Cardiac muscle cell (in vitro differentiated cells and primary cell): ENCODE results near the gene SCARB1. TPM values are rescaled to one million over a fixed set of nuclear protein-coding genes. Genes with fewer than 3 reads are reported as not detected.

ENCODE experiments used
- DNase-seq, 2 donors: peaks; one replicate each; pipeline versions ENCODE4 v3.0.0 to v3.0.0-alpha.2; 2010 to 2017; ENCODE audit warnings: low read depth in 1 of 2, low spot score in 1 of 2
- H3K27ac ChIP-seq: fragments of 200-600 bp; sonication (generic); 2 replicates; pipeline ENCODE4 v1.5.1; 2016
- H3K27me3 ChIP-seq: fragments of 200-600 bp; sonication (generic); 2 replicates; pipeline ENCODE4 v1.6.0; 2016; ENCODE audit warnings: control low read depth
- H3K36me3 ChIP-seq: fragments of 200-600 bp; sonication (generic); 2 replicates; pipeline ENCODE4 v1.5.1; 2016; ENCODE audit warnings: control low read depth
- H3K4me1 ChIP-seq: fragments of 200-600 bp; sonication (generic); 2 replicates; pipeline ENCODE4 v1.8.1; 2017; ENCODE audit warnings: low read depth, mild to moderate bottlenecking, mixed run types
- H3K4me3 ChIP-seq: fragments of 200-600 bp; sonication (generic); 2 replicates; pipeline ENCODE4 v1.5.1; 2016; ENCODE audit warnings: mild to moderate bottlenecking
- H3K9me3 ChIP-seq: fragments of 200-600 bp; sonication (generic); 2 replicates; pipeline ENCODE4 v1.5.1; 2017; ENCODE audit warnings: low read depth, mild to moderate bottlenecking, control low read depth
- CTCF ChIP-seq: IDR thresholded peaks from 2 replicates; pipeline ENCODE4 v1.5.1; 2012; ENCODE audit warnings: low read depth, mild to moderate bottlenecking, low read length
- polyA plus RNA-seq: library from polyadenylated mRNA; unstranded; fragments of >200 nt; fragmentation: Nextera tagmentation; extraction: Ambion mirVana; gene quantifications from 2 replicates; pipeline ENCODE4 v1.2.1, GENCODE V29; 2016
- total RNA-seq: library from RNA; depleted of rRNA; stranded (reverse); fragments of >200 nt; gene quantifications from 2 replicates; pipeline ENCODE4 v1.2.3, GENCODE V29; 2016

Gene SCARB1
- total and polyA plus RNA-seq, 2 experiments from 2014 or later = 37.7 to 42.5 TPM

- Histone ChIP-seq H3K4me3 (no peak overlapping the region), H3K27me3 (no peaks in the 10 kb centered on the region), H3K27ac (peak overlapping the region; percentile 28), H3K36me3 (no peaks in the 10 kb centered on the region), H3K9me3 (no peaks in the 10 kb centered on the region), H3K4me1 (no peaks in the 10 kb centered on the region)
- TF ChIP-seq CTCF = no peak
- no peak for DNase-seq
Observed at GRCh38 chr12:124797321-124797720, 66.3 kb downstream of the SCARB1 start.

- TF ChIP-seq CTCF = no peak
- no peaks in the 10 kb centered on the region for H3K9me3 ChIP-seq
- no peaks in the 10 kb centered on the region for H3K4me1 ChIP-seq
- H3K27ac ChIP-seq = no peak overlapping the region
- no peak overlapping the region for H3K4me3 ChIP-seq
- H3K36me3 ChIP-seq = no peaks in the 10 kb centered on the region
- no peaks in the 10 kb centered on the region for H3K27me3 ChIP-seq
- no peak for DNase-seq
Observed at GRCh38 chr12:124796303-124796960, 67.2 kb downstream of the SCARB1 start.

- H3K4me1 ChIP-seq = no peaks in the 10 kb centered on the region
- H3K9me3 ChIP-seq = no peaks in the 10 kb centered on the region
- H3K27me3 ChIP-seq = no peaks in the 10 kb centered on the region
- no peak for DNase-seq
- no peaks in the 10 kb centered on the region for H3K36me3 ChIP-seq
- no peak overlapping the region for H3K4me3 ChIP-seq
- TF ChIP-seq CTCF = no peak
- H3K27ac ChIP-seq = no peak overlapping the region
Observed at GRCh38 chr12:124795081-124795948, 68.3 kb downstream of the SCARB1 start.

- Histone ChIP-seq H3K9me3 (no peaks in the 10 kb centered on the region), H3K4me1 (no peaks in the 10 kb centered on the region), H3K27ac (no peak overlapping the region), H3K36me3 (no peaks in the 10 kb centered on the region), H3K4me3 (no peak overlapping the region), H3K27me3 (no peaks in the 10 kb centered on the region)
- TF ChIP-seq CTCF = no peak
- DNase-seq = no peak
Observed at GRCh38 chr12:124792961-124793441, 70.7 kb downstream of the SCARB1 start.

GRCh38 chr12:124792156-124792555, 71.5 kb downstream of the SCARB1 start:
- no peak overlapping the region for H3K4me3 ChIP-seq
- no peaks in the 10 kb centered on the region for H3K27me3 ChIP-seq
- H3K36me3 ChIP-seq = no peaks in the 10 kb centered on the region
- no peak for TF ChIP-seq CTCF
- no peaks in the 10 kb centered on the region for H3K4me1 ChIP-seq
- H3K9me3 ChIP-seq = no peaks in the 10 kb centered on the region
- DNase-seq = no peak
- no peak overlapping the region for H3K27ac ChIP-seq
